ENCODE data around the gene UPF2. TPM values are rescaled to one million over a fixed set of nuclear protein-coding genes. Genes with fewer than 3 reads are reported as not detected.

The UPF2 gene
- total and polyA plus RNA-seq, 2 of the 13 experiments (the other 11 are each of a cell fraction or from before 2014, with no cell fraction given), result 6.2 to 14.5 TPM

GRCh38 chr10:11874568-11875493 is 167.8 kb downstream of the UPF2 start (continued):
- TF ChIP-seq TFDP2 (CRISPR knock-in tag; IDR thresholded peaks at IDR 0.05), result peak; percentile 55; the same call in 1 of the 2 replicates
- TF ChIP-seq RAD51 (IDR thresholded peaks at IDR 0.05; ENCODE audit: borderline replicate concordance), result peak; percentile 64
- no peak for TF ChIP-seq ZNF841 (CRISPR knock-in tag; IDR thresholded peaks at IDR 0.05; ENCODE audit: borderline replicate concordance)
- no peak for TF ChIP-seq MAF1 (CRISPR knock-in tag; IDR thresholded peaks at IDR 0.05; ENCODE audit: borderline replicate concordance)
- no peak for TF ChIP-seq HNRNPUL1 (IDR thresholded peaks at IDR 0.05; ENCODE audit: low read depth, low read length)
- no peak for TF ChIP-seq ZNF441 (CRISPR knock-in tag; IDR thresholded peaks at IDR 0.05; ENCODE audit: borderline replicate concordance)
- no peak for TF ChIP-seq GPBP1L1 (CRISPR knock-in tag; IDR thresholded peaks at IDR 0.05)
- no peak for TF ChIP-seq JDP2 (CRISPR knock-in tag; IDR thresholded peaks at IDR 0.05; ENCODE audit: borderline replicate concordance)
- TF ChIP-seq TOE1 (CRISPR knock-in tag; IDR thresholded peaks at IDR 0.05), result 0 out of 2 replicates have a peak, but pooled peaks have one; percentile 33
- TF ChIP-seq SP5 (CRISPR knock-in tag; IDR thresholded peaks at IDR 0.05; ENCODE audit: borderline replicate concordance, low read depth), result peak; percentile 84
- peak; percentile 77; the same call in 1 of the 2 replicates for TF ChIP-seq KLF11 (CRISPR knock-in tag; IDR thresholded peaks at IDR 0.05)
- no peak for TF ChIP-seq TSC22D2 (CRISPR knock-in tag; IDR thresholded peaks at IDR 0.05; ENCODE audit: borderline replicate concordance)
- TF ChIP-seq AGO2 (optimal IDR thresholded peaks at IDR 0.05; ENCODE audit: low read depth, low read length), result no peak
- no peak for TF ChIP-seq ZNF30 (CRISPR knock-in tag; IDR thresholded peaks at IDR 0.05)
- peak; percentile 71; the same call in 1 of the 2 replicates for TF ChIP-seq ZNF224 (CRISPR knock-in tag; IDR thresholded peaks at IDR 0.05)
- TF ChIP-seq ATAD3A (CRISPR knock-in tag; IDR thresholded peaks at IDR 0.05), result no peak
- TF ChIP-seq DZIP1 (CRISPR knock-in tag; IDR thresholded peaks at IDR 0.05), result no peak; the same call in 1 of the 2 replicates
- TF ChIP-seq PPARG (CRISPR knock-in tag; conservative IDR thresholded peaks at IDR 0.05), result no peak; the same call in 1 of the 2 replicates
- TF ChIP-seq, protein P1, sequence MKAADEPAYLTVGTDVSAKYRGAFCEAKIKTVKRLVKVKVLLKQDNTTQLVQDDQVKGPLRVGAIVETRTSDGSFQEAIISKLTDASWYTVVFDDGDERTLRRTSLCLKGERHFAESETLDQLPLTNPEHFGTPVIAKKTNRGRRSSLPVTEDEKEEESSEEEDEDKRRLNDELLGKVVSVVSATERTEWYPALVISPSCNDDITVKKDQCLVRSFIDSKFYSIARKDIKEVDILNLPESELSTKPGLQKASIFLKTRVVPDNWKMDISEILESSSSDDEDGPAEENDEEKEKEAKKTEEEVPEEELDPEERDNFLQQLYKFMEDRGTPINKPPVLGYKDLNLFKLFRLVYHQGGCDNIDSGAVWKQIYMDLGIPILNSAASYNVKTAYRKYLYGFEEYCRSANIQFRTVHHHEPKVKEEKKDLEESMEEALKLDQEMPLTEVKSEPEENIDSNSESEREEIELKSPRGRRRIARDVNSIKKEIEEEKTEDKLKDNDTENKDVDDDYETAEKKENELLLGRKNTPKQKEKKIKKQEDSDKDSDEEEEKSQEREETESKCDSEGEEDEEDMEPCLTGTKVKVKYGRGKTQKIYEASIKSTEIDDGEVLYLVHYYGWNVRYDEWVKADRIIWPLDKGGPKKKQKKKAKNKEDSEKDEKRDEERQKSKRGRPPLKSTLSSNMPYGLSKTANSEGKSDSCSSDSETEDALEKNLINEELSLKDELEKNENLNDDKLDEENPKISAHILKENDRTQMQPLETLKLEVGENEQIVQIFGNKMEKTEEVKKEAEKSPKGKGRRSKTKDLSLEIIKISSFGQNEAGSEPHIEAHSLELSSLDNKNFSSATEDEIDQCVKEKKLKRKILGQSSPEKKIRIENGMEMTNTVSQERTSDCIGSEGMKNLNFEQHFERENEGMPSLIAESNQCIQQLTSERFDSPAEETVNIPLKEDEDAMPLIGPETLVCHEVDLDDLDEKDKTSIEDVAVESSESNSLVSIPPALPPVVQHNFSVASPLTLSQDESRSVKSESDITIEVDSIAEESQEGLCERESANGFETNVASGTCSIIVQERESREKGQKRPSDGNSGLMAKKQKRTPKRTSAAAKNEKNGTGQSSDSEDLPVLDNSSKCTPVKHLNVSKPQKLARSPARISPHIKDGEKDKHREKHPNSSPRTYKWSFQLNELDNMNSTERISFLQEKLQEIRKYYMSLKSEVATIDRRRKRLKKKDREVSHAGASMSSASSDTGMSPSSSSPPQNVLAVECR (CRISPR knock-in tag; IDR thresholded peaks at IDR 0.05; ENCODE audit: borderline replicate concordance), result peak; percentile 83
- TF ChIP-seq NFKBIZ (CRISPR knock-in tag; IDR thresholded peaks at IDR 0.05), result no peak
